Breast epithelium (tissue), 3 donors: ENCODE measurements around the gene SEMA4C.

ENCODE experiments used
- CTCF ChIP-seq, 3 donors: fragments of 450-650 bp; IDR thresholded peaks; one replicate each; pipeline ENCODE4 v1.5.1; 2016 to 2017; ENCODE audit warnings: antibody characterized with exemption in 3 of 3, mild to moderate bottlenecking in 3 of 3, moderate library complexity in 3 of 3
- POLR2A ChIP-seq: fragments of 450-650 bp; IDR thresholded peaks from one replicate; pipeline ENCODE4 v1.6.1; 2016; ENCODE audit warnings: antibody characterized with exemption, mild to moderate bottlenecking, moderate library complexity

GRCh38 chr2:96877042-96877451 lies 7.2 kb upstream of the SEMA4C start:
- no peak for TF ChIP-seq CTCF (IDR thresholded peaks at IDR 0.05)
- no peak for TF ChIP-seq POLR2A
